GM21526 (cell line): ENCODE data around the gene CDKL4.
"Not testable (repeated sequence)": the region's sequence is repeated elsewhere in the genome, so short reads cannot be mapped to it uniquely, and the experiment has no call there.

Experiments
- ATAC-seq: cut with Tn5 transposase; IDR thresholded peaks from one replicate; pipeline ENCODE4 v1.9.1; 2021; ENCODE audit warnings: moderate library complexity; ENCODE audit not compliant: unreplicated experiment, low FRiP score

Gene CDKL4

DNA sequence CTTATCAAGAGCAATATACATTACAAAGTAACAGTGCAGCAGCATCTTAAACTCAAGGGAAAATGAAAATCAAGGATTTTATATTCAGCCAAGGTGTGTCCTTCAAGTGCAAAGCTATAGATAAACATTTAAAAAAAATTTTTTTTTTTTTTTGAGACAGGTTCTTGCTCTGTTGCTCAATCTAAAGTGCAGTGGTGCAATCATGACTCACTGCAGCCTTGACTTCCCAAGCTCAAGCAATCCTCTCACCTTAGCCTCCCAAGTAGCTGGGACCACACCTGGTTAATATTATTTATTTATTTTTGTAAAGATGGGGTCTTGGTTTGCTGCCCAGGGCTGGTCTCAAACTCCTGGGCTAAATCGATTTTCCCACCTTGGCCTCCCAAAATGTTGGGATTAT lies 9.0 kb downstream of the CDKL4 start:
- no peak for ATAC-seq

DNA sequence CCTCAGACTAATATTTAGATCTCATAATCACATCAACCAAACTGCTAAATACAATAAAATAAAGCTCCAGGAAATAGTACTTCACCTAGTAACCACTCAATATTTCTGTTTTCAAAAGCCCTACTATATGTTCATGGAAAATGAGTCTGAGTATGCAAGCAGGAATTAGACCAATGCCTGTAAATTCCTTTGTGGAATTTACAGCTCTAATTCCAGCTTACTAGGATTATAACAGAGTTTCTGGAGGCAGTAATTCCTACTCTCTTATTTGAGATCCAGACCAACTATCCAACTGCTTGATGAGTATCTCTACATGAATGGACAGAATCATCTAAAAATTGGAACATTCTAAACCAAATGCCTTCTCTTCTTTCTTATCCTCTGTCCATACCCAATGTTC lies 11.6 kb downstream of the CDKL4 start:
- ATAC-seq, result no peak

- no peak for ATAC-seq
These were observed 15.2 kb downstream of the CDKL4 start for GRCh38 chr2:39228413-39229209.

DNA sequence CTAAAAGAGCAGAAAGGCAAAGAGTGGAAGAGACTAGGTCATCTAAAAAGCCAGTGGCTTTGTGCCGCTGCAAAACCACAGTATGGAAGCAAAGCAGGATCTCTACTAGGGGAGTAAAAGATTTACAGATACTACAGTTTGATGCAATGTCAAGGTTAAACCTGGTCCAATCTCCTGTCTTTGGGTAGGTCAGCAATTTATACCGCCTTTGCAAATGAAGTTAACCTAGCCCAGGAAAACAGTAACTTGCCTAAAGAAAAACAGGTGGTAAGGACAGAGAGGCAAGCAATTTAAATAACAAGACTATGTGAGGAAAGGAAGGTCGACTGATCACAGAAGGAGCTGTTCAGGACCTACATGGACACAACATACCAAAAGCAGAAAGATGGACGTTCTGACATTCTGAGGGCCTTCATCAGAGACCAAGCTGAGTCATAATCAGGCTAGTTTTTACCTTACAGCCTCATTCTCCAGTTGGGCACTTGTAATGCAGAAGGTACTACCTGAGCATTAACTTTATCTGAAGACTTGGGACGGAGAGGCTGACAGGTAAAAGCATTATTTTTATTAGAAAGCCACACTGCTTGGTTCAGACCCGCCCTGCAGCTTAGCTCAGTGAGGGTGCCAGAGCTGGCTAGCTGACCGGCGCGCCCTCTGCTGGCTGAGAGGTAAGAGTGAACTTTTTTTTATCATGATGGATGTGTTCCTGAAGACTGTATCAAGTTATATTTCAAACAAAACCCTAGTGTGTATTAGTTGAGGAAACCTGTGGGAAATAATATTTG lies 15.9 kb downstream of the CDKL4 start:
- ATAC-seq, result no peak

GRCh38 chr2:39225567-39225966 lies 18.2 kb downstream of the CDKL4 start:
- ATAC-seq, result no peak

GRCh38 chr2:39223909-39224308 lies 19.9 kb downstream of the CDKL4 start:
- no peak for ATAC-seq

GRCh38 chr2:39221459-39221858 lies 22.3 kb downstream of the CDKL4 start:
- ATAC-seq, result no peak

GRCh38 chr2:39220136-39220535 lies 23.6 kb downstream of the CDKL4 start:
- ATAC-seq, result no peak

GRCh38 chr2:39218391-39218790 lies 25.4 kb downstream of the CDKL4 start:
- ATAC-seq, result no peak

DNA sequence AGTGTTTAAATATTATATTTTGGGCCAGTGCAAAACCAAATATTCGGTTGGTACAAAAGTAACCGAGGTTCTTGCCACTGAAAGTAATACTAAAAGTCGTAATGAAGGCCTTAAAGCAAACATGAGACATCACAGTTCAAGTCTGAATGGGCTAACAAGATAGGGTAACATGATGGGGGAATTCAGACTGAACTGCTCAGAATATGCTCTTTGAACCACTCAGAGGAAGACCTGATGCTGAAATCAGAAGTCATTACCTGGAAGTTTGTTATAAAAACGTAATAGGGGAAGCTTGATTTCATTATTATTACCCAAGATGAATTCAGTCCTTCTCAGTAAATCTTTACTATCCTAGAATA lies 26.6 kb downstream of the CDKL4 start:
- ATAC-seq, result no peak

DNA sequence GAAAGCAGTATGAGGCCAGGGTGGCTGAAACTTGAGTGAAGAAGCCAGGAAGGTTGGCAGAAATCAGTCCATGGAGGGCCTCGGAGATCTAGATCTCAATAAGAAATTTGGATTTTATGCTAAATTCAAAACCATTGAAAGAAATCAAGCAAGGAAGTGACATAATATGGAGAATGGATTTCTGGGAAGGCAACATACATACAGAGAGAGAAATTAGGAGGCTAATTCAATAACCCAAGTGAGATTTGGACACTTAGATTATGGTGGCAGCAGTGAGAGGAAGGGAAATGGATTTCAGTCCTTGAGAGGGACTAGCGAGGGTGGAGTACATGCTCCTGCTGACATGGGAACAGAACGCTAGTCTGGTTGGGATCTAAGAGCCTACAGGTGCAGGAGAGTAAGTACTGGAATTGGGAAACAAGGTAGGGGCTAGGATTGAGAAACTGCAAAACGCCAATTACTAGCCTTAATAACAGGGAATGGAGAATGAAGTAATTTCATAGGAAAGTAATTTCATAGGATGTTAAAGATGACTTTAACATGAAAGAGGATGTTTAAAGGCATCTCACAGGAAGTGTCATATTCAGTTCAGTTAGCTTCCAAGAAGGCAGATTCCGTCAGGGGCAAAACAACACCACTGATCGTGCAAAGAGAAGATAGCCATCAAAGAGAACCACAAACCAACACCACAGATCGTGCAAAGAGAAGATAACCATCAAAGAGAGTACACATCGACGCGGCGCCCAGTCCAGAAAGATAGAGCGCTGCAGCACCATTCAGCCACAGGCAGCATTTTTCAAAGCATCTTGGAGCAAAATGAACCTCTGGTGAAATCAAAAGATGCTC lies 27.2 kb downstream of the CDKL4 start:
- no peak for ATAC-seq

DNA sequence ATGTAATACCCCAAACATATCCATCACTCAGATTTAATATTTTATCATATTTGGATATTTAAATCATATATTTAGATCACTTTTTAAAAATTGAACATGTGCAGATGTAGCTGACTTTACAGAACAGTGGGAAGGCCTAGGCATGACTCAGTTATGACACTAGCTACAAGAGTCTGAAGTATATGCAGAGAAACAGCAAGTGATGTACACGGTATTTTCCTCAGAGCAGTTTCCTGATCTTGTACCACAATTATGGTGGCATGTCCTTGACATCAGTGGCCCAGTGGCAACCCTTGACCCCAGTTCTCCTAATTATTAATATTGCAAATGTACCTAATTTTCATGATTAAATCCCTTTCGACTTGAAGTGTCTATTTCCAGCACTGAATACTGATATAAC lies 28.2 kb downstream of the CDKL4 start:
- ATAC-seq, result no peak

DNA sequence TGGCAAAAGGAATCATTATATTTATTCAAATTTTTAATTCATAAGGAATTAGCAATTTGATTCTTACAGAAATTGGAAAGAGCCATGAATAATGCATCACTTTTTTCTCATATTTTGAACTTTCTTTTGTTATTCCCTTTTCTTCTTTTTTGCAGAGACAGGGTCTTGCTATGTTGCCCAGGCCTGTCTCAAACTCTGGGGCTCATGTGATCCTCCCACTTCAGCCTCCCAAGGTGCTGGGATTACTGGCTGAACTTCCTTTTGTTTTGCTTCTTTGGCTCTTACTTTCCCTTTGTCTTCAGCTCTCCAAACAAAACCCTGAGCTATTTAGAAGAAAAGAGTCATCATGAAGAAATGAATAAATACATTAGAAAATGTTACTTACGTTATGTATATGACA lies 30.8 kb downstream of the CDKL4 start:
- no peak for ATAC-seq

DNA sequence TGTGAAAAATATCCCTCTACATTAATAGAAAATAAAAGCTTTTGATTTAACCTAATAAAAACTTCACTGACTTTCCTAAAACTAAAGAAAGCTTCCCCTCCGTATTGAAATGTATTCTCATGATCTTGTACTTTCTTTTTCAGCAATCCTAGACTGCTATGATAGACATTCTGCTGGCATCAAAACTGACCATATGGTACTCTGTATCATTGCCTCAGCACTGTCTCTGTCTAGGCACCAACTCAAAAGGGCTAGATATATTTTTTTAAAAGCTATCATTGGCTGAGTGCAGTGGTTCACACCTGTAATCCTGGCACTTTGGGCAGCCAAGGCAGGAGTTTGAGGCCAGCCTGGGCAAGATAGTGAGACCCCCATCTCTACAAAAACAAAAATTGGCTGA lies 32.9 kb downstream of the CDKL4 start:
- ATAC-seq, result no peak

- ATAC-seq, result no peak
These were observed 40.4 kb downstream of the CDKL4 start for GRCh38 chr2:39203382-39203781.

GRCh38 chr2:39202639-39203369 lies 41.0 kb downstream of the CDKL4 start:
- no peak for ATAC-seq

DNA sequence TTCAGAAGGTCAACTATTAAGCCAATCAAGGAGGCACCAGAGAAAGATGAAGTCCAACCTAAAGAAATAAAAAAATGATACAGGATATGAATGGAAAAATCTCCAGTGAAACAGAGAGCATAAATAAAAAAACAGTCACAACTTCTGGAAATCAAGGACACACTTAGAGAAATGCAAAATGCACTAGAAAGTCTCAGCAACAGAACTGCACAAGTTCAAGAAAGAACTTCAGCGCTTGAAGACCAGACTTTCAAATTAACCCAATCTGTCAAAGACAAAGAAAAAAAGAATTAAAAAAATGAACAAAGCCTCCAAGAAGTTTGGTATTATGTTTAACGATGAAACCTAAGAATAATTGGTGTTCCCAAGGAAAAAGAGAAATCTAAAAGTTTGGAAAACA lies 46.8 kb downstream of the CDKL4 start:
- not testable (repeated sequence) for ATAC-seq

GRCh38 chr2:39194686-39195085 lies 49.1 kb downstream of the CDKL4 start:
- ATAC-seq, result no peak

GRCh38 chr2:39188960-39189494 lies 54.7 kb downstream of the CDKL4 start:
- ATAC-seq, result no peak

- no peak for ATAC-seq
These were observed 60.1 kb downstream of the CDKL4 start for GRCh38 chr2:39183673-39184072.
